ENCODE results near the gene TSHZ2.

The TSHZ2 gene

GRCh38 chr20:53097791-53098190, 125.6 kb downstream of the TSHZ2 start:
- DNase-seq: no peak
- in situ Hi-C loops (cut with MboI; ENCODE audit: low pct_unique_long_range_greater_than_20kb, low sequenced_read_pairs): no loop called here

GRCh38 chr20:53098621-53099020, 126.5 kb downstream of the TSHZ2 start:
- in situ Hi-C loops (cut with MboI; ENCODE audit: low pct_unique_long_range_greater_than_20kb, low sequenced_read_pairs): no loop called here
- no peak for DNase-seq

GRCh38 chr20:53099856-53100255, 127.7 kb downstream of the TSHZ2 start:
- in situ Hi-C loops (cut with MboI; ENCODE audit: low pct_unique_long_range_greater_than_20kb, low sequenced_read_pairs): no loop called here
- no peak for DNase-seq

GRCh38 chr20:53100476-53100911, 128.3 kb downstream of the TSHZ2 start:
- DNase-seq: no peak
- in situ Hi-C loops (cut with MboI; ENCODE audit: low pct_unique_long_range_greater_than_20kb, low sequenced_read_pairs): no loop called here

- in situ Hi-C loops (cut with MboI; ENCODE audit: low pct_unique_long_range_greater_than_20kb, low sequenced_read_pairs): no loop called here
- DNase-seq: no peak
Measured at GRCh38 chr20:53101992-53102760, 130.0 kb downstream of the TSHZ2 start.

- DNase-seq: no peak
- in situ Hi-C loops (cut with MboI; ENCODE audit: low pct_unique_long_range_greater_than_20kb, low sequenced_read_pairs): no loop called here
Measured at GRCh38 chr20:53103124-53103523, 131.0 kb downstream of the TSHZ2 start.

GRCh38 chr20:53104884-53105283, 132.7 kb downstream of the TSHZ2 start:
- in situ Hi-C loops (cut with MboI; ENCODE audit: low pct_unique_long_range_greater_than_20kb, low sequenced_read_pairs): no loop called here
- DNase-seq: no peak

- DNase-seq: no peak
- in situ Hi-C loops (cut with MboI; ENCODE audit: low pct_unique_long_range_greater_than_20kb, low sequenced_read_pairs): no loop called here
Measured at GRCh38 chr20:53116733-53117132, 144.6 kb downstream of the TSHZ2 start.

GRCh38 chr20:53122853-53123252, 150.7 kb downstream of the TSHZ2 start:
- in situ Hi-C loops (cut with MboI; ENCODE audit: low pct_unique_long_range_greater_than_20kb, low sequenced_read_pairs): no loop called here
- DNase-seq: no peak

- in situ Hi-C loops (cut with MboI; ENCODE audit: low pct_unique_long_range_greater_than_20kb, low sequenced_read_pairs): no loop called here
- DNase-seq: no peak
Measured at GRCh38 chr20:53124075-53124551, 152.0 kb downstream of the TSHZ2 start.

- no peak for DNase-seq
- in situ Hi-C loops (cut with MboI; ENCODE audit: low pct_unique_long_range_greater_than_20kb, low sequenced_read_pairs): no loop called here
Measured at GRCh38 chr20:53124803-53125202, 152.6 kb downstream of the TSHZ2 start.

- in situ Hi-C loops (cut with MboI; ENCODE audit: low pct_unique_long_range_greater_than_20kb, low sequenced_read_pairs): no loop called here
- no peak for DNase-seq
Measured at GRCh38 chr20:53126185-53126584, 154.0 kb downstream of the TSHZ2 start.

GRCh38 chr20:53127027-53127426, 154.9 kb downstream of the TSHZ2 start:
- in situ Hi-C loops (cut with MboI; ENCODE audit: low pct_unique_long_range_greater_than_20kb, low sequenced_read_pairs): no loop called here

GRCh38 chr20:53128004-53128403, 155.8 kb downstream of the TSHZ2 start:
- in situ Hi-C loops (cut with MboI; ENCODE audit: low pct_unique_long_range_greater_than_20kb, low sequenced_read_pairs): no loop called here
- DNase-seq: no peak

More at GRCh38 chr20:53127027-53127426, 154.9 kb downstream of the TSHZ2 start:
- no peak for DNase-seq

GRCh38 chr20:53129563-53129962, 157.4 kb downstream of the TSHZ2 start:
- in situ Hi-C loops (cut with MboI; ENCODE audit: low pct_unique_long_range_greater_than_20kb, low sequenced_read_pairs): no loop called here

GRCh38 chr20:53130795-53131194, 158.6 kb downstream of the TSHZ2 start:
- DNase-seq: no peak

More at GRCh38 chr20:53129563-53129962, 157.4 kb downstream of the TSHZ2 start:
- no peak for DNase-seq

GRCh38 chr20:53133125-53133524, 161.0 kb downstream of the TSHZ2 start:
- in situ Hi-C loops (cut with MboI; ENCODE audit: low pct_unique_long_range_greater_than_20kb, low sequenced_read_pairs): no loop called here
- DNase-seq: no peak

More at GRCh38 chr20:53130795-53131194, 158.6 kb downstream of the TSHZ2 start:
- in situ Hi-C loops (cut with MboI; ENCODE audit: low pct_unique_long_range_greater_than_20kb, low sequenced_read_pairs): no loop called here

GRCh38 chr20:53133628-53134027, 161.5 kb downstream of the TSHZ2 start:
- in situ Hi-C loops (cut with MboI; ENCODE audit: low pct_unique_long_range_greater_than_20kb, low sequenced_read_pairs): no loop called here
- no peak for DNase-seq

GRCh38 chr20:53136473-53136872, 164.3 kb downstream of the TSHZ2 start:
- no peak for DNase-seq
- in situ Hi-C loops (cut with MboI; ENCODE audit: low pct_unique_long_range_greater_than_20kb, low sequenced_read_pairs): no loop called here

- in situ Hi-C loops (cut with MboI; ENCODE audit: low pct_unique_long_range_greater_than_20kb, low sequenced_read_pairs): no loop called here
- no peak for DNase-seq
Measured at GRCh38 chr20:53138454-53139262, 166.5 kb downstream of the TSHZ2 start.
